Measurements from ENCODE around the gene MRPS11.
"Not testable (repeated sequence)": the region's sequence is repeated elsewhere in the genome, so short reads cannot be mapped to it uniquely, and the experiment has no call there.

Gene MRPS11

GRCh38 chr15:88469321-88469720 is 1.8 kb downstream of the MRPS11 start:
- DNase-seq (ENCODE audit: low spot score): no peak
- no peak for TF ChIP-seq CTCF (IDR thresholded peaks at IDR 0.05; ENCODE audit: extremely low read depth, insufficient read depth, missing control alignments)
- in situ Hi-C loops (cut with MboI; ENCODE audit: low pct_unique_long_range_greater_than_20kb, low sequenced_read_pairs, unreplicated experiment): loop anchor here (10.0 kb wide), 1 partner anchor 155 kb away; the partner anchor contains the start of gene AEN

GRCh38 chr15:88470625-88471372 is 3.3 kb downstream of the MRPS11 start:
- TF ChIP-seq CTCF (IDR thresholded peaks at IDR 0.05; ENCODE audit: extremely low read depth, insufficient read depth, missing control alignments): no peak
- no peak for DNase-seq (ENCODE audit: low spot score)
- in situ Hi-C loops (cut with MboI; ENCODE audit: low pct_unique_long_range_greater_than_20kb, low sequenced_read_pairs, unreplicated experiment): no loop called here

- no peak for TF ChIP-seq CTCF (IDR thresholded peaks at IDR 0.05; ENCODE audit: extremely low read depth, insufficient read depth, missing control alignments)
- DNase-seq (ENCODE audit: low spot score): peak; percentile 56
- in situ Hi-C loops (cut with MboI; ENCODE audit: low pct_unique_long_range_greater_than_20kb, low sequenced_read_pairs, unreplicated experiment): no loop called here
Observed at GRCh38 chr15:88472225-88472624, 4.7 kb downstream of the MRPS11 start.

GRCh38 chr15:88473661-88474293 is 6.3 kb downstream of the MRPS11 start:
- in situ Hi-C loops (cut with MboI; ENCODE audit: low pct_unique_long_range_greater_than_20kb, low sequenced_read_pairs, unreplicated experiment); DNase-seq (ENCODE audit: low spot score): not testable (repeated sequence)

GRCh38 chr15:88476635-88477060 is 9.1 kb downstream of the MRPS11 start:
- DNase-seq (ENCODE audit: low spot score): no peak
- in situ Hi-C loops (cut with MboI; ENCODE audit: low pct_unique_long_range_greater_than_20kb, low sequenced_read_pairs, unreplicated experiment): loop anchor here (25.0 kb wide), 1 partner anchor 361 kb away; no protein-coding TSS in a partner anchor
- TF ChIP-seq CTCF (IDR thresholded peaks at IDR 0.05; ENCODE audit: extremely low read depth, insufficient read depth, missing control alignments): peak; percentile 44

- in situ Hi-C loops (cut with MboI; ENCODE audit: low pct_unique_long_range_greater_than_20kb, low sequenced_read_pairs, unreplicated experiment): loop anchor here (25.0 kb wide), 1 partner anchor 360 kb away; no protein-coding TSS in a partner anchor
- no peak for TF ChIP-seq CTCF (IDR thresholded peaks at IDR 0.05; ENCODE audit: extremely low read depth, insufficient read depth, missing control alignments)
- DNase-seq (ENCODE audit: low spot score): no peak
Observed at GRCh38 chr15:88477126-88477525, 9.6 kb downstream of the MRPS11 start.

GRCh38 chr15:88477904-88478303 is 10.4 kb downstream of the MRPS11 start:
- in situ Hi-C loops (cut with MboI; ENCODE audit: low pct_unique_long_range_greater_than_20kb, low sequenced_read_pairs, unreplicated experiment): loop anchor here (25.0 kb wide), 1 partner anchor 359 kb away; no protein-coding TSS in a partner anchor

More at GRCh38 chr15:88477904-88478303, 10.4 kb downstream of the MRPS11 start:
- no peak for TF ChIP-seq CTCF (IDR thresholded peaks at IDR 0.05; ENCODE audit: extremely low read depth, insufficient read depth, missing control alignments)
- no peak for DNase-seq (ENCODE audit: low spot score)
